ENCODE measurements around the gene MAPKAP1.

GRCh38 chr9:125747053-125747764, 40.2 kb upstream of the MAPKAP1 start, which contains the start of gene PBX3:
- TF ChIP-seq TEAD4 (IDR thresholded peaks at IDR 0.05), result no peak
- peak; percentile 26; the same call in 1 of the 2 replicates for TF ChIP-seq TAF1 (IDR thresholded peaks at IDR 0.05; ENCODE audit: low read depth)
- no peak for TF ChIP-seq CEBPB (IDR thresholded peaks at IDR 0.05)
- no peak for TF ChIP-seq FOXM1 (IDR thresholded peaks at IDR 0.05; ENCODE audit: borderline replicate concordance, low read depth)
- TF ChIP-seq CREB1 (IDR thresholded peaks at IDR 0.05; ENCODE audit: low read depth), result no peak
- TF ChIP-seq EP300 (IDR thresholded peaks at IDR 0.05; ENCODE audit: borderline replicate concordance), result no peak
